Neural cell (in vitro differentiated cells): ENCODE data around the gene SHISA9. TPM values are rescaled to one million over a fixed set of nuclear protein-coding genes. Genes with fewer than 3 reads are reported as not detected.

Experiments used
- H2AFZ ChIP-seq: fragments of 200-600, 300-800 bp; sonication (generic), shearing (Covaris generic); 2 replicates; pipeline ENCODE4 v1.6.0; 2014; ENCODE audit warnings: low read depth, mild to moderate bottlenecking, antibody characterized with exemption, low read length, moderate library complexity
- H3F3A ChIP-seq: fragments of 200-600 bp; shearing (Covaris generic); 2 replicates; pipeline ENCODE4 v1.6.1; 2016; ENCODE audit warnings: mild to moderate bottlenecking, moderate library complexity, mixed read lengths, antibody characterized with exemption, low read length; ENCODE audit not compliant: insufficient read depth, poor library complexity, severe bottlenecking
- H3K27ac ChIP-seq: fragments of 200-600, 300-800 bp; sonication (generic), shearing (Covaris generic); 2 replicates; pipeline ENCODE4 v1.5.1; 2014; ENCODE audit warnings: mild to moderate bottlenecking, low read length, moderate library complexity
- H3K27me3 ChIP-seq: fragments of 300-800, 200-600 bp; sonication (generic), shearing (Covaris generic); 2 replicates; pipeline ENCODE4 v1.6.0; 2014; ENCODE audit warnings: mild to moderate bottlenecking, low read depth, low read length, moderate library complexity; ENCODE audit not compliant: insufficient read depth
- H3K36me3 ChIP-seq: fragments of 300-800, 200-600 bp; sonication (generic), shearing (Covaris generic); 2 replicates; pipeline ENCODE4 v1.5.1; 2014; ENCODE audit warnings: mild to moderate bottlenecking, antibody characterized with exemption, low read length, moderate library complexity; ENCODE audit not compliant: insufficient read depth
- H3K4me2 ChIP-seq: fragments of 300-800, 200-600 bp; sonication (generic), shearing (Covaris generic); 2 replicates; pipeline ENCODE4 v1.6.0; 2014; ENCODE audit warnings: mild to moderate bottlenecking, low read length
- H3K4me3 ChIP-seq: fragments of 300-800, 200-600 bp; sonication (generic), shearing (Covaris generic); 2 replicates; pipeline ENCODE4 v1.5.1; 2014; ENCODE audit warnings: mild to moderate bottlenecking, low read length, moderate library complexity
- H3K79me2 ChIP-seq: fragments of 200-600 bp; shearing (Covaris generic); replicated peaks from 2 replicates; pipeline ENCODE4 v1.6.0; 2014; ENCODE audit warnings: mild to moderate bottlenecking, low read length, moderate library complexity; ENCODE audit not compliant: insufficient read depth
- H3K9ac ChIP-seq: fragments of 300-800, 200-600 bp; sonication (generic), shearing (Covaris generic); 2 replicates; pipeline ENCODE4 v1.6.1; 2016; ENCODE audit warnings: mild to moderate bottlenecking, low read length, mixed read lengths
- H3K9me2 ChIP-seq: fragments of 200-600 bp; shearing (Covaris generic); 2 replicates; pipeline ENCODE4 v1.6.1; 2016; ENCODE audit warnings: mild to moderate bottlenecking, low read length, mixed read lengths; ENCODE audit not compliant: insufficient read depth
- H3K9me3 ChIP-seq: fragments of 200-600, 300-800 bp; sonication (generic), shearing (Covaris generic); 2 replicates; pipeline ENCODE4 v1.6.1; 2016; ENCODE audit warnings: mild to moderate bottlenecking, mixed run types, low read length, moderate library complexity, mixed read lengths
- H4K20me1 ChIP-seq: fragments of 200-600 bp; shearing (Covaris generic); 2 replicates; pipeline ENCODE4 v1.6.1; 2016; ENCODE audit warnings: mild to moderate bottlenecking, mixed run types; ENCODE audit not compliant: insufficient read depth
- CTCF ChIP-seq: fragments of 450-650 bp; IDR thresholded peaks from 2 replicates; pipeline ENCODE4 v1.5.1; 2014; ENCODE audit warnings: antibody characterized with exemption, mild to moderate bottlenecking, moderate library complexity; ENCODE audit not compliant: poor library complexity, severe bottlenecking
- EP300 ChIP-seq: fragments of 450-650 bp; conservative IDR thresholded peaks from 2 replicates; pipeline ENCODE4 v1.6.1; 2014; ENCODE audit warnings: antibody characterized with exemption, mild to moderate bottlenecking, moderate library complexity; ENCODE audit not compliant: poor library complexity, severe bottlenecking
- EZH2 ChIP-seq: fragments of 200-600, 300-800 bp; shearing (Covaris generic), sonication (generic); IDR thresholded peaks from 2 replicates; pipeline ENCODE4 v1.6.1; 2014; ENCODE audit warnings: antibody characterized with exemption, low read length, borderline replicate concordance, mild to moderate bottlenecking; ENCODE audit not compliant: insufficient read depth, poor library complexity, severe bottlenecking
- MXI1 ChIP-seq: fragments of 450-650 bp; conservative IDR thresholded peaks from 2 replicates; pipeline ENCODE4 v1.6.1; 2014; ENCODE audit warnings: antibody characterized with exemption, mild to moderate bottlenecking; ENCODE audit not compliant: poor library complexity, severe bottlenecking
- POLR2AphosphoS5 ChIP-seq: IDR thresholded peaks from 2 replicates; pipeline ENCODE4 v1.6.1; 2012
- RAD21 ChIP-seq: fragments of 450-650 bp; conservative IDR thresholded peaks from 2 replicates; pipeline ENCODE4 v1.6.1; 2014; ENCODE audit warnings: antibody characterized with exemption, mild to moderate bottlenecking, moderate library complexity
- SMC3 ChIP-seq: fragments of 450-650 bp; conservative IDR thresholded peaks from 2 replicates; pipeline ENCODE4 v1.6.1; 2014; ENCODE audit warnings: antibody characterized with exemption, mild to moderate bottlenecking, moderate library complexity; ENCODE audit not compliant: poor library complexity
- TAF1 ChIP-seq: IDR thresholded peaks from 2 replicates; pipeline ENCODE4 v1.6.1; 2012; ENCODE audit warnings: low read depth
- polyA plus RNA-seq: library from polyadenylated mRNA; depleted of rRNA; stranded (reverse); fragments of >200 nt; gene quantifications from 2 replicates; pipeline ENCODE4 v1.2.3, GENCODE V29; 2014
- TF ChIP-seq, protein P1 (sequence below): IDR thresholded peaks from 2 replicates; pipeline ENCODE4 v1.6.1; 2012; ENCODE audit warnings: borderline replicate concordance

The SHISA9 gene
- polyA plus RNA-seq, 1 donor from 2014 or later = 2.0 TPM

DNA sequence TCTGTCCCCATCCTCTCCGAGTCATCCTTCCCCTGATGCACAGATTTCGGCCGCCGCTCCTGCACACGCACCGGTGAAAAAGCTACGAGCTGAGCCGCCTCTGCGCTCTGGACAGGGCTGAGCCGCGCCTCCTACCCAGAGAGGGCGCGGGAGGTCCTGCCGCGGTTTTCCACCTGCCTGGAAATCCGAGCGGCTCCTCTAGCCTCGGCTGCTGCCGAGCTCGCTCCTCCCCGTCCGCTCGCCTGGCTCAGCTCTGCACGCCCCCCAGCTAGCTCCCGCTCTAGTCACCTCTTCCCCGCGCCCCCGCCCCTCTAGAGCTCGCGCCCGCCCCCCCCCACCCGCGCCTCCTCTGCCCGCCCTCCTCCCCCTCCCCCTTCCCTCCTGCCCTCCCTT lies 198 bp upstream of the SHISA9 start:
- Histone ChIP-seq H3K79me2 (no peaks in the 10 kb centered on the region), H3K27me3 (peaks cover 58% of the 10 kb centered on the region), H2AFZ (peak overlapping the region; percentile 33), H3K9me3 (no peaks in the 10 kb centered on the region), H3K9ac (peak overlapping the region; percentile 67), H3K9me2 (no peaks in the 10 kb centered on the region), H3K36me3 (no peaks in the 10 kb centered on the region), H3K4me2 (peak overlapping the region; percentile 89), H3K4me3 (peak overlapping the region; percentile 82), H4K20me1 (no peaks in the 10 kb centered on the region), H3F3A (no peaks in the 10 kb centered on the region), H3K27ac (no peak overlapping the region)
- TF ChIP-seq, protein P1, sequence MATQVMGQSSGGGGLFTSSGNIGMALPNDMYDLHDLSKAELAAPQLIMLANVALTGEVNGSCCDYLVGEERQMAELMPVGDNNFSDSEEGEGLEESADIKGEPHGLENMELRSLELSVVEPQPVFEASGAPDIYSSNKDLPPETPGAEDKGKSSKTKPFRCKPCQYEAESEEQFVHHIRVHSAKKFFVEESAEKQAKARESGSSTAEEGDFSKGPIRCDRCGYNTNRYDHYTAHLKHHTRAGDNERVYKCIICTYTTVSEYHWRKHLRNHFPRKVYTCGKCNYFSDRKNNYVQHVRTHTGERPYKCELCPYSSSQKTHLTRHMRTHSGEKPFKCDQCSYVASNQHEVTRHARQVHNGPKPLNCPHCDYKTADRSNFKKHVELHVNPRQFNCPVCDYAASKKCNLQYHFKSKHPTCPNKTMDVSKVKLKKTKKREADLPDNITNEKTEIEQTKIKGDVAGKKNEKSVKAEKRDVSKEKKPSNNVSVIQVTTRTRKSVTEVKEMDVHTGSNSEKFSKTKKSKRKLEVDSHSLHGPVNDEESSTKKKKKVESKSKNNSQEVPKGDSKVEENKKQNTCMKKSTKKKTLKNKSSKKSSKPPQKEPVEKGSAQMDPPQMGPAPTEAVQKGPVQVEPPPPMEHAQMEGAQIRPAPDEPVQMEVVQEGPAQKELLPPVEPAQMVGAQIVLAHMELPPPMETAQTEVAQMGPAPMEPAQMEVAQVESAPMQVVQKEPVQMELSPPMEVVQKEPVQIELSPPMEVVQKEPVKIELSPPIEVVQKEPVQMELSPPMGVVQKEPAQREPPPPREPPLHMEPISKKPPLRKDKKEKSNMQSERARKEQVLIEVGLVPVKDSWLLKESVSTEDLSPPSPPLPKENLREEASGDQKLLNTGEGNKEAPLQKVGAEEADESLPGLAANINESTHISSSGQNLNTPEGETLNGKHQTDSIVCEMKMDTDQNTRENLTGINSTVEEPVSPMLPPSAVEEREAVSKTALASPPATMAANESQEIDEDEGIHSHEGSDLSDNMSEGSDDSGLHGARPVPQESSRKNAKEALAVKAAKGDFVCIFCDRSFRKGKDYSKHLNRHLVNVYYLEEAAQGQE = no peak
- TF ChIP-seq POLR2AphosphoS5 = peak; percentile 17

DNA sequence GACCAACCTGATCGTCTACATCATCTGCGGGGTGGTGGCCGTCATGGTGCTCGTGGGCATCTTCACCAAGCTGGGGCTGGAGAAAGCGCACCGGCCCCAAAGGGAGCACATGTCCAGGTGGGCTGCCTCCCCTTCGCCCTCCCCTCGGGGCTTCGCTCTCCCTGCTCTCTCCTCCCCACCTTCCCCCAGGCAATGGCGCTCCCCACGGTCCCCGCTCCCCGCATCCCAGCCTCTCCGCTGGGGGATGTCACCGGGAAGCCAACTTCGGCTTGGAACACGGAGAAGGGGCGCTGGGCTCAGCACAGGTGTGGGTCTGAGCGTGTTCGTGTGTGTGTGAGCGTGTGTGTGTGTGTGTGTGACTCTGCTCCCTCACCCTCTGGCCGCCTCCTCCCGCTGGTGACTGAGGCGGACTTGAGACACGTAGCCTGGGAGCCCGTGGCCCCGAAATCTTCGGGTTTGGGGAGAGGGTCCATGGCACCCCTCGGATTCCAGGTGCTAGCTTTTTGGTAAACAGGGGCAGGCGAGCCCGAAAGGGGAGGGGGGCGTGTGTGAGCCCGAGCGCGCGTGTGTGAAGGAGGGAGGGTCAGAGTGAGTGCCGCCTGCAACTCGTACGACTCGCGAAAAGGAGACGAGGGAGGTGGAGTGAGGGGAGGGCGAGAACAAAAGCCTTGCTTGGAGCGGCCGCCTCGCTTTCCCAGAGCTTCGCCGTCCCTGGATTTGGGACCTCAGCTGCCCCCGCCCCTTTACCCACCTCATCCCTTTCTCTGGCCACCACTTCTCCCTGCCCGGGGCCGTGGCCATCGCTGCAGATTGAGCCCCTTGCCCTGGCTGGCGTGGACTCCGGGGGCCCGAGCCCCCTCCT lies 1.3 kb downstream of the SHISA9 start:
- H3K4me3 ChIP-seq = peak overlapping the region; percentile 80
- no peaks in the 10 kb centered on the region for H3K9me2 ChIP-seq
- H2AFZ ChIP-seq = no peak overlapping the region
- TF ChIP-seq SMC3 = peak; percentile 26
- peak; percentile 23 for TF ChIP-seq MXI1
- no peak for TF ChIP-seq RAD21
- no peak for TF ChIP-seq TAF1
- TF ChIP-seq POLR2AphosphoS5 = peak; percentile 20
- H3K9ac ChIP-seq = peak overlapping the region; percentile 43
- no peaks in the 10 kb centered on the region for H3K79me2 ChIP-seq
- no peaks in the 10 kb centered on the region for H4K20me1 ChIP-seq
- peaks cover 58% of the 10 kb centered on the region for H3K27me3 ChIP-seq
- peak overlapping the region; percentile 82 for H3K4me2 ChIP-seq
- H3F3A ChIP-seq = no peaks in the 10 kb centered on the region
- H3K27ac ChIP-seq = no peak overlapping the region
- no peaks in the 10 kb centered on the region for H3K36me3 ChIP-seq
- no peaks in the 10 kb centered on the region for H3K9me3 ChIP-seq

GRCh38 chr16:12903407-12904328 lies 2.3 kb downstream of the SHISA9 start:
- H3K27me3 ChIP-seq = peaks cover 52% of the 10 kb centered on the region
- peak overlapping the region; percentile 80 for H3K4me3 ChIP-seq
- no peak overlapping the region for H2AFZ ChIP-seq

More at GRCh38 chr16:12903407-12904328, 2.3 kb downstream of the SHISA9 start:
- no peaks in the 10 kb centered on the region for H3F3A ChIP-seq
- peak overlapping the region; percentile 82 for H3K4me2 ChIP-seq
- no peak for TF ChIP-seq POLR2AphosphoS5
- no peak for TF ChIP-seq EP300
- no peak for TF ChIP-seq CTCF
- TF ChIP-seq, protein P1 = no peak
- no peak for TF ChIP-seq EZH2
- TF ChIP-seq MXI1 = no peak
- TF ChIP-seq RAD21 = no peak
- TF ChIP-seq TAF1 = no peak
- no peak for TF ChIP-seq SMC3
- H3K79me2 ChIP-seq = no peaks in the 10 kb centered on the region
- H3K9me2 ChIP-seq = no peaks in the 10 kb centered on the region
- H4K20me1 ChIP-seq = no peaks in the 10 kb centered on the region
- no peaks in the 10 kb centered on the region for H3K36me3 ChIP-seq
- H3K9me3 ChIP-seq = no peaks in the 10 kb centered on the region
- no peak overlapping the region for H3K27ac ChIP-seq
- peak overlapping the region; percentile 43 for H3K9ac ChIP-seq
